ENCODE results near the gene TUBAL3. TPM values are rescaled to one million over a fixed set of nuclear protein-coding genes. Genes with fewer than 3 reads are reported as not detected.

Gene TUBAL3
- total and polyA plus RNA-seq, 9 of the 15 experiments (the other 6 are each of a cell fraction or from before 2014, with no cell fraction given), result 5.5 to 10.1 (median 6.9) TPM

DNA sequence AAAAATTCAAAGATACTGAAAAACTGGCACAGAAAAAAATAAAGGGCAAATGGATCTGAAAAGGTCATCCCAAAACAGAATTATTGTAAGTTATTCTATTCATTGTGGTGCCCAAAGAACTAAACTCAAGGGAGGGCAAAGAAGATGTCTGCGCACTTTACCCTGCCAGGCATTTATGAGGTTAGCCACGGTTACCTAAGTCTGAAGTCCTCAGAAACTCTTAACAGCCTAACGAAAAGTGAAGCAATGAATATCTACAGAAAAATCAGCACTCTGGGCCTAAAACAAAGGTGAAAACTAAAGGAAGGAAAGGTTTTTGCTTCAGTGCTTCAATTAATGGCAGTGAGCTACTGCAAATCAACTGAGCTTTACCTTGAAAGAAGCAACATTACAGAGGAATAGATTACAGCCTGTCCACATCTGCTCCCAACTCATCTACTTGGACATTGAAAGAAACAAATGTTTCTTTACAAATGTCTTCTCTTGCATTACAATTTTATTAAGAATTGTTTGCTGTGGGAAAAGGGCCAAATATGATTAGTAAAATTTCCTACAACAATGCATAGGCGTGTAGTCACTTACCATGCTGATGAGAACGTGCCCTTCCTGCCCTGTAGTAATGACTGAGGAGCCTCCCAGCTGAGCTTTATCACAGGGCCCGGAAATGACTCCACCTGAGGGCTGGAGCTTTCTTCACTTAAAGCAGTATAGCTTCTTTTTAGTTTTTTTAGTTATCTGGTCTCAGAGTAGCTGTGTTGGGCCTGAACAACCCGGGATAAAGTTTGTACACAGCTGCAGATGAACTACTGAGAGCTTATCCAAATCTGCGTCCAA, at the start of gene TUBAL3 (continued):
- TF ChIP-seq, protein P1, sequence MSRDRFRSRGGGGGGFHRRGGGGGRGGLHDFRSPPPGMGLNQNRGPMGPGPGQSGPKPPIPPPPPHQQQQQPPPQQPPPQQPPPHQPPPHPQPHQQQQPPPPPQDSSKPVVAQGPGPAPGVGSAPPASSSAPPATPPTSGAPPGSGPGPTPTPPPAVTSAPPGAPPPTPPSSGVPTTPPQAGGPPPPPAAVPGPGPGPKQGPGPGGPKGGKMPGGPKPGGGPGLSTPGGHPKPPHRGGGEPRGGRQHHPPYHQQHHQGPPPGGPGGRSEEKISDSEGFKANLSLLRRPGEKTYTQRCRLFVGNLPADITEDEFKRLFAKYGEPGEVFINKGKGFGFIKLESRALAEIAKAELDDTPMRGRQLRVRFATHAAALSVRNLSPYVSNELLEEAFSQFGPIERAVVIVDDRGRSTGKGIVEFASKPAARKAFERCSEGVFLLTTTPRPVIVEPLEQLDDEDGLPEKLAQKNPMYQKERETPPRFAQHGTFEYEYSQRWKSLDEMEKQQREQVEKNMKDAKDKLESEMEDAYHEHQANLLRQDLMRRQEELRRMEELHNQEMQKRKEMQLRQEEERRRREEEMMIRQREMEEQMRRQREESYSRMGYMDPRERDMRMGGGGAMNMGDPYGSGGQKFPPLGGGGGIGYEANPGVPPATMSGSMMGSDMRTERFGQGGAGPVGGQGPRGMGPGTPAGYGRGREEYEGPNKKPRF (IDR thresholded peaks at IDR 0.05; ENCODE audit: low read depth, low read length), result no peak
- no peak for TF ChIP-seq RBM14 (IDR thresholded peaks at IDR 0.05; ENCODE audit: borderline replicate concordance, insufficient read depth, low read depth, low read length)
- TF ChIP-seq POU5F1 (IDR thresholded peaks at IDR 0.05; ENCODE audit: borderline replicate concordance, low read depth, low read length, partially characterized antibody), result no peak
- no peak for TF ChIP-seq FOS (IDR thresholded peaks at IDR 0.05; ENCODE audit: extremely low read depth, insufficient read length)
- TF ChIP-seq SRSF9 (IDR thresholded peaks at IDR 0.05; ENCODE audit: borderline replicate concordance, low read depth, low read length), result no peak
- TF ChIP-seq, protein P2, sequence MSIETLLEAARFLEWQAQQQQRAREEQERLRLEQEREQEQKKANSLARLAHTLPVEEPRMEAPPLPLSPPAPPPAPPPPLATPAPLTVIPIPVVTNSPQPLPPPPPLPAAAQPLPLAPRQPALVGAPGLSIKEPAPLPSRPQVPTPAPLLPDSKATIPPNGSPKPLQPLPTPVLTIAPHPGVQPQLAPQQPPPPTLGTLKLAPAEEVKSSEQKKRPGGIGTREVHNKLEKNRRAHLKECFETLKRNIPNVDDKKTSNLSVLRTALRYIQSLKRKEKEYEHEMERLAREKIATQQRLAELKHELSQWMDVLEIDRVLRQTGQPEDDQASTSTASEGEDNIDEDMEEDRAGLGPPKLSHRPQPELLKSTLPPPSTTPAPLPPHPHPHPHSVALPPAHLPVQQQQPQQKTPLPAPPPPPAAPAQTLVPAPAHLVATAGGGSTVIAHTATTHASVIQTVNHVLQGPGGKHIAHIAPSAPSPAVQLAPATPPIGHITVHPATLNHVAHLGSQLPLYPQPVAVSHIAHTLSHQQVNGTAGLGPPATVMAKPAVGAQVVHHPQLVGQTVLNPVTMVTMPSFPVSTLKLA (conservative IDR thresholded peaks at IDR 0.05), result peak; percentile 42 to 53; a peak in 1 of 4 replicates
- no peak for TF ChIP-seq KAT2B (IDR thresholded peaks at IDR 0.05; ENCODE audit: low read depth, low read length)
- no peak for TF ChIP-seq MIER1 (IDR thresholded peaks at IDR 0.05; ENCODE audit: low read depth)
- TF ChIP-seq NFXL1 (CRISPR knock-in tag; IDR thresholded peaks at IDR 0.05), result no peak
- TF ChIP-seq ZFX (CRISPR knock-in tag; IDR thresholded peaks at IDR 0.05), result no peak
- TF ChIP-seq GTF2A2 (tag; IDR thresholded peaks at IDR 0.05), result no peak
- 0 out of 2 replicates have a peak, but pooled peaks have one; percentile 16 for TF ChIP-seq CBFA2T3 (IDR thresholded peaks at IDR 0.05)
- TF ChIP-seq NR2F6 (CRISPR knock-in tag; IDR thresholded peaks at IDR 0.05), result no peak
- TF ChIP-seq DACH1 (IDR thresholded peaks at IDR 0.05; ENCODE audit: partially characterized antibody), result peak; percentile 83
- TF ChIP-seq TAF1 (IDR thresholded peaks at IDR 0.05; ENCODE audit: control insufficient read depth, extremely low read depth, insufficient read depth, low read length, severe bottlenecking), result peak; percentile 49
- TF ChIP-seq HDGF (IDR thresholded peaks at IDR 0.05), result no peak
- peak; percentile 45; the same call in 1 of the 2 replicates for TF ChIP-seq DPF2 (IDR thresholded peaks at IDR 0.05)
- no peak for TF ChIP-seq GATAD2A (IDR thresholded peaks at IDR 0.05)
- no peak for TF ChIP-seq ZNF740 (CRISPR knock-in tag; IDR thresholded peaks at IDR 0.05)
- TF ChIP-seq ZNF740 (tag; IDR thresholded peaks at IDR 0.05), result no peak
- TF ChIP-seq TEAD1 (CRISPR knock-in tag; IDR thresholded peaks at IDR 0.05), result no peak
- TF ChIP-seq ZNF436 (CRISPR knock-in tag; IDR thresholded peaks at IDR 0.05), result no peak
- TF ChIP-seq ZNF217 (CRISPR knock-in tag; IDR thresholded peaks at IDR 0.05), result no peak
- no peak for TF ChIP-seq CHD2 (IDR thresholded peaks at IDR 0.05; ENCODE audit: low read depth, low read length)
- no peak for TF ChIP-seq GATA2 (CRISPR knock-in tag; IDR thresholded peaks at IDR 0.05)
- no peak for TF ChIP-seq CEBPB (tag; IDR thresholded peaks at IDR 0.05)
- TF ChIP-seq ZNF780A (CRISPR knock-in tag; IDR thresholded peaks at IDR 0.05), result no peak

Measured in K562 (cell line).